Uterine smooth muscle cell (primary cell): ENCODE measurements around the gene TNNI3K. TPM values are rescaled to one million over a fixed set of nuclear protein-coding genes. Genes with fewer than 3 reads are reported as not detected.

Experiments used
- total RNA-seq: library from RNA; depleted of rRNA; stranded (reverse); fragments of >200 nt; gene quantifications from 2 replicates; pipeline ENCODE4 v1.2.3, GENCODE V29; 2014

Gene TNNI3K
- total RNA-seq = 0.77 TPM in 1 of 2 replicates, not detected in the other

GRCh38 chr1:74235153-74235552, at the start of gene TNNI3K:
TNNI3K (plus strand) TSS chr1:74235387; CDS start chr1:74235452, 65 bp downstream.

GRCh38 chr1:74197657-74198552, 37.3 kb upstream of the TNNI3K start, which contains the start of the genes FPGT and LRRIQ3:
FPGT (plus strand) TSS chr1:74198242; CDS start chr1:74198279, 37 bp downstream.
LRRIQ3 (minus strand) TSS chr1:74198176; CDS start chr1:74183684, 14,492 bp downstream.

GRCh38 chr1:74512170-74512915, 277.2 kb downstream of the TNNI3K start, which contains the start of gene LRRC53:
LRRC53 (minus strand) TSS chr1:74512611; CDS start chr1:74483349, 29,262 bp downstream.

Other genes with a start within 250 kb of the TNNI3K start
- 0.12 and 0.77 TPM in 2 replicates for gene LRRIQ3, start 37.2 kb upstream of the TNNI3K start, total RNA-seq
- gene FPGT, start 37.1 kb upstream of the TNNI3K start, total RNA-seq = 15.8 and 17.1 TPM in 2 replicates